IMR-90 (cell line): ENCODE measurements around the gene ZNF564. TPM values are rescaled to one million over a fixed set of nuclear protein-coding genes. Genes with fewer than 3 reads are reported as not detected.
A peak's percentile ranks its signal among the peaks of the same experiment; 100 is the strongest.

Experiments
- ATAC-seq: fragments of 200-7000 bp; cut with Tn5 transposase; 2 replicates; pipeline ENCODE4 v1.9.1; 2020; ENCODE audit warnings: low read depth, mild to moderate bottlenecking, moderate library complexity
- BruUV-seq: library from RNA; stranded (reverse); fragments of 400-500 nt; replicated peaks from 2 replicates; lab custom pipeline; 2021; lab: Mats Ljungman, UMichigan
- CTCF ChIA-PET: fragments of 300-600 bp; formaldehyde crosslinking; extraction: SDS; loops from one replicate; lab custom pipeline; 2021; ENCODE audit warnings: antibody characterized with exemption; lab: Yijun Ruan, JAX
- POLR2A ChIA-PET: fragments of 300-600 bp; sonication (Branson Sonifier 250); formaldehyde crosslinking; loops from one replicate; lab custom pipeline; 2022; ENCODE audit warnings: antibody characterized with exemption; ENCODE audit not compliant: unreplicated experiment; lab: Charles Lee
- DNase-seq: peaks from one replicate; pipeline ENCODE4 v3.0.0; 2013
- H2AFZ ChIP-seq: replicated peaks from 2 replicates; pipeline ENCODE3; 2013; ENCODE audit warnings: low read length, mild to moderate bottlenecking; ENCODE audit not compliant: poor library complexity
- H2AK5ac ChIP-seq: 2 replicates; pipeline ENCODE4 v1.6.1; 2013; ENCODE audit warnings: low read depth, low read length, inconsistent platforms
- H2AK9ac ChIP-seq: replicated peaks from 2 replicates; pipeline ENCODE3; 2013; ENCODE audit warnings: mild to moderate bottlenecking, low read depth, low read length, moderate library complexity; ENCODE audit not compliant: poor library complexity
- H2BK120ac ChIP-seq: 2 replicates; pipeline ENCODE4 v1.6.1; 2013; ENCODE audit warnings: low read depth, low read length, inconsistent platforms
- H2BK15ac ChIP-seq: 3 replicates; pipeline ENCODE4 v1.6.1; 2013; ENCODE audit warnings: low read depth, low read length, inconsistent platforms
- H2BK20ac ChIP-seq: 2 replicates; pipeline ENCODE4 v1.6.1; 2013; ENCODE audit warnings: low read depth, mild to moderate bottlenecking, inconsistent platforms, low read length, moderate library complexity
- H2BK5ac ChIP-seq: 2 replicates; pipeline ENCODE4 v1.6.1; 2013; ENCODE audit warnings: mild to moderate bottlenecking, low read depth, low read length, inconsistent platforms; ENCODE audit not compliant: poor library complexity, severe bottlenecking
- H3K14ac ChIP-seq: replicated peaks from 2 replicates; pipeline ENCODE4 v1.6.1; 2013; ENCODE audit warnings: low read depth, low read length, inconsistent platforms
- H3K18ac ChIP-seq: 2 replicates; pipeline ENCODE4 v1.6.1; 2013; ENCODE audit warnings: low read depth, low read length, control low read depth
- H3K23ac ChIP-seq: 2 replicates; pipeline ENCODE4 v1.6.1; 2013; ENCODE audit warnings: low read depth, low read length, inconsistent platforms
- H3K27ac ChIP-seq: 2 replicates; pipeline ENCODE4 v1.5.1; 2013; ENCODE audit warnings: mild to moderate bottlenecking, control low read depth, low read length; ENCODE audit not compliant: insufficient read depth
- H3K27me3 ChIP-seq: 2 replicates; pipeline ENCODE4 v1.6.1; 2013; ENCODE audit warnings: low read length; ENCODE audit not compliant: control insufficient read depth, insufficient read depth
- H3K36me3 ChIP-seq: 2 replicates; pipeline ENCODE4 v1.6.1; 2013; ENCODE audit warnings: low read length, mixed read lengths; ENCODE audit not compliant: control insufficient read depth, insufficient read depth
- H3K4ac ChIP-seq: 2 replicates; pipeline ENCODE4 v1.6.1; 2013; ENCODE audit warnings: low read depth, low read length, inconsistent platforms
- H3K4me1 ChIP-seq: 2 replicates; pipeline ENCODE4 v1.6.1; 2013; ENCODE audit warnings: low read length, mixed read lengths; ENCODE audit not compliant: control insufficient read depth, insufficient read depth
- H3K4me2 ChIP-seq: 2 replicates; pipeline ENCODE4 v1.6.1; 2013; ENCODE audit warnings: low read depth, mild to moderate bottlenecking, control low read depth, low read length, moderate library complexity
- H3K4me3 ChIP-seq: 2 replicates; pipeline ENCODE4 v1.5.1; 2013; ENCODE audit warnings: low read depth, mild to moderate bottlenecking, control low read depth, low read length, moderate library complexity; ENCODE audit not compliant: insufficient read depth
- H3K56ac ChIP-seq: 2 replicates; pipeline ENCODE4 v1.6.1; 2013; ENCODE audit warnings: low read length, inconsistent platforms; ENCODE audit not compliant: insufficient read depth; ENCODE audit errors: extremely low read depth
- H3K79me1 ChIP-seq, 2 experiments: 2 replicates each; pipeline ENCODE4 v1.6.1; 2013; ENCODE audit warnings: low read length in 2 of 2, inconsistent platforms in 1 of 2, low read depth in 1 of 2
- H3K9ac ChIP-seq: 2 replicates; pipeline ENCODE4 v1.6.1; 2013; ENCODE audit warnings: low read depth, low read length, control low read depth
- H3K9me1 ChIP-seq: 2 replicates; pipeline ENCODE4 v1.6.1; 2013; ENCODE audit warnings: low read length, inconsistent platforms; ENCODE audit not compliant: insufficient read depth
- H3K9me3 ChIP-seq: 2 replicates; pipeline ENCODE4 v1.6.1; 2013; ENCODE audit warnings: low read length; ENCODE audit not compliant: control insufficient read depth, insufficient read depth
- H4K20me1 ChIP-seq: 2 replicates; pipeline ENCODE4 v1.6.1; 2013; ENCODE audit warnings: low read length, inconsistent platforms; ENCODE audit not compliant: insufficient read depth
- H4K5ac ChIP-seq: 2 replicates; pipeline ENCODE4 v1.6.1; 2013; ENCODE audit warnings: mild to moderate bottlenecking, low read depth, low read length, control low read depth
- H4K8ac ChIP-seq, 2 experiments: 2 replicates each; pipeline ENCODE4 v1.6.1; 2013; ENCODE audit warnings: low read depth in 2 of 2, low read length in 2 of 2, control low read depth in 1 of 2, inconsistent platforms in 1 of 2
- H4K91ac ChIP-seq: 2 replicates; pipeline ENCODE4 v1.6.1; 2013; ENCODE audit warnings: low read depth, low read length, inconsistent platforms; ENCODE audit not compliant: insufficient read depth
- CHD1 ChIP-seq: IDR thresholded peaks from 2 replicates; pipeline ENCODE4 v1.6.1; 2012; ENCODE audit warnings: low read depth, low read length, improper control_type of control experiment
- WGBS, 2 experiments: methylation state at CpG; one replicate each; pipeline versions ENCODE4 v1.1.5 to v1.1.7; 2013; ENCODE audit warnings: missing lambda C conversion rate in 2 of 2; ENCODE audit not compliant: insufficient read length in 1 of 2; ENCODE audit errors: extremely low coverage in 2 of 2; 5-methylcytosine and 5-hydroxymethylcytosine counted together
- dilution Hi-C: fragments of 300-500 bp; cut with HindIII; formaldehyde crosslinking; loops from one replicate; pipeline ENCODE4 v1.14.3; 2018; ENCODE audit warnings: low sequenced_read_pairs; ENCODE audit not compliant: unreplicated experiment
- in situ Hi-C: fragments of 300-500 bp; cut with MboI; formaldehyde crosslinking; loops from 3 replicates; pipeline ENCODE4 v1.14.3; 2019; ENCODE audit warnings: low sequenced_read_pairs, inconsistent platforms, mixed read lengths
- intact Hi-C: fragments of 100-400 bp; cut with micrococcal nuclease; formaldehyde crosslinking; loops from 2 replicates; pipeline ENCODE4 v1.10.0; 2022
- polyA plus RNA-seq, 3 experiments: library from polyadenylated mRNA; depleted of rRNA; stranded (reverse); fragments of >200 nt; gene quantifications; 2 replicates each; pipeline ENCODE4 v1.2.3, GENCODE V29; 2012; ENCODE audit warnings: low replicate concordance in 1 of 3
- total RNA-seq: library from RNA; depleted of rRNA; stranded (reverse); fragments of >200 nt; gene quantifications from 2 replicates; pipeline ENCODE4 v1.2.3, GENCODE V29; 2012
- TF ChIP-seq, protein P1 (sequence below): conservative IDR thresholded peaks from 2 replicates; pipeline ENCODE4 v1.5.1; 2012; ENCODE audit warnings: mild to moderate bottlenecking, low read depth, low read length, improper control_type of control experiment

ZNF564 gene
- total and polyA plus RNA-seq, 2 of the 4 experiments (the other 2 are of a cell fraction), result 1.5 to 6.3 TPM

DNA sequence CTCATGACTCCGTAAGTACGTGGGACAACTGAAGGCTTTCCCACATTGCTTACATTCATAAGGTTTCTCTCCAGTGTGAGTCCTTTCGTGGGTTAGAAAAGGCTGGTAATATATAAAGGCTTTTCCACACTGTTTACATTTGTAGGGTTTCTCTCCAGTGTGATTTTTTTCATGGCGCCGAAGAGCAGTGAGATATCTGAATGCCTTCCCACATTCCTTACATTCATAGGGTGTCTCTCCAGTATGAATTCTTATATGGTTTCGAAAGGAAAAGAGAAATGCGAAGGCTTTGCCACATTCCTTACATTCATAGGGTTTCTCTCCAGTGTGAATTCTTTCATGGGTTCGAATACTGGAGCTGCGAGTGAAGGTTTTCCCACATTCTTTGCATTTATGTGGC lies 29.8 kb upstream of the ZNF564 start:
- peaks cover 37% of the 10 kb centered on the region for H3K9me3 ChIP-seq
- H3K18ac ChIP-seq, result no peak overlapping the region
- WGBS, 2 experiments, result no CpG with 5 or more reads among the region's 9 CpGs
- H4K91ac ChIP-seq, result no peak overlapping the region
- H4K8ac ChIP-seq, result no peak overlapping the region
- intact Hi-C loops, result no loop called here
- in situ Hi-C loops, result no loop called here
- TF ChIP-seq CHD1, result no peak
- TF ChIP-seq, protein P1, sequence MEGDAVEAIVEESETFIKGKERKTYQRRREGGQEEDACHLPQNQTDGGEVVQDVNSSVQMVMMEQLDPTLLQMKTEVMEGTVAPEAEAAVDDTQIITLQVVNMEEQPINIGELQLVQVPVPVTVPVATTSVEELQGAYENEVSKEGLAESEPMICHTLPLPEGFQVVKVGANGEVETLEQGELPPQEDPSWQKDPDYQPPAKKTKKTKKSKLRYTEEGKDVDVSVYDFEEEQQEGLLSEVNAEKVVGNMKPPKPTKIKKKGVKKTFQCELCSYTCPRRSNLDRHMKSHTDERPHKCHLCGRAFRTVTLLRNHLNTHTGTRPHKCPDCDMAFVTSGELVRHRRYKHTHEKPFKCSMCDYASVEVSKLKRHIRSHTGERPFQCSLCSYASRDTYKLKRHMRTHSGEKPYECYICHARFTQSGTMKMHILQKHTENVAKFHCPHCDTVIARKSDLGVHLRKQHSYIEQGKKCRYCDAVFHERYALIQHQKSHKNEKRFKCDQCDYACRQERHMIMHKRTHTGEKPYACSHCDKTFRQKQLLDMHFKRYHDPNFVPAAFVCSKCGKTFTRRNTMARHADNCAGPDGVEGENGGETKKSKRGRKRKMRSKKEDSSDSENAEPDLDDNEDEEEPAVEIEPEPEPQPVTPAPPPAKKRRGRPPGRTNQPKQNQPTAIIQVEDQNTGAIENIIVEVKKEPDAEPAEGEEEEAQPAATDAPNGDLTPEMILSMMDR, result no peak
- H3K56ac ChIP-seq, result no peak overlapping the region
- no peak for ATAC-seq
- H4K5ac ChIP-seq, result no peak overlapping the region
- CTCF ChIA-PET, result no interaction called here
- H3K4me1 ChIP-seq, result no peaks in the 10 kb centered on the region; the same call in 1 of the 2 replicates
- TSS peak; percentile 38 for BruUV-seq
- no peak overlapping the region for H2BK120ac ChIP-seq
- H3K27me3 ChIP-seq, result no peaks in the 10 kb centered on the region
- no peak overlapping the region for H3K27ac ChIP-seq
- H3K36me3 ChIP-seq, result peaks cover 36% of the 10 kb centered on the region
- no peak overlapping the region for H3K23ac ChIP-seq
- no peak overlapping the region for H2BK20ac ChIP-seq
- H3K9ac ChIP-seq, result no peak overlapping the region
- H4K20me1 ChIP-seq, result no peaks in the 10 kb centered on the region; the same call in 1 of the 2 replicates
- DNase-seq, result no peak
- no peak overlapping the region for H3K14ac ChIP-seq
- peaks cover 0 to 3% of the 10 kb centered on the region in 2 experiments; a peak in 1 of 4 replicates for H3K79me1 ChIP-seq
- POLR2A ChIA-PET, result no interaction called here
- dilution Hi-C loops, result no loop called here
- H2AK9ac ChIP-seq, result no peak overlapping the region
- H3K4ac ChIP-seq, result no peak overlapping the region
- H2AFZ ChIP-seq, result no peak overlapping the region
- no peak overlapping the region for H3K4me3 ChIP-seq
- no peak overlapping the region for H2BK5ac ChIP-seq
- no peak overlapping the region for H2AK5ac ChIP-seq
- H3K4me2 ChIP-seq, result no peak overlapping the region
- H2BK15ac ChIP-seq, result no peak overlapping the region
- H3K9me1 ChIP-seq, result no peaks in the 10 kb centered on the region
